Breast epithelium (tissue), 4 donors: ENCODE measurements around the gene ALG10B. TPM values are rescaled to one million over a fixed set of nuclear protein-coding genes. Genes with fewer than 3 reads are reported as not detected.
"Not testable (repeated sequence)": the region's sequence is repeated elsewhere in the genome, so short reads cannot be mapped to it uniquely, and the experiment has no call there.

Experiments used
- DNase-seq, 2 donors: peaks; one replicate each; pipeline ENCODE4 v3.0.0-alpha.2; 2019; ENCODE audit warnings: low spot score in 2 of 2
- H3K27ac ChIP-seq, 2 donors: fragments of 200-600 bp; sonication (generic) in 1 of 2; one replicate each; pipeline ENCODE4 v1.5.1; 2016 to 2019; ENCODE audit warnings: mild to moderate bottlenecking in 1 of 2
- H3K27me3 ChIP-seq, 2 donors: fragments of 200-600 bp; sonication (generic) in 1 of 2; one replicate each; pipeline versions ENCODE4 v1.5.1 to v1.6.0; 2017 to 2019; ENCODE audit warnings: control low read depth in 1 of 2, mild to moderate bottlenecking in 1 of 2
- H3K36me3 ChIP-seq: fragments of 200-600 bp; one replicate; pipeline ENCODE4 v1.5.1; 2019
- H3K4me1 ChIP-seq, 2 donors: fragments of 200-600 bp; sonication (generic); one replicate each; pipeline ENCODE4 v1.5.1; 2016 to 2019; ENCODE audit warnings: control low read depth in 1 of 2
- H3K4me3 ChIP-seq, 3 donors: fragments of 200-600 bp; sonication (generic); 1 replicate in 2 of 3; 2 replicates in 1 of 3; pipeline ENCODE4 v1.5.1; 2016 to 2019; ENCODE audit warnings: mild to moderate bottlenecking in 3 of 3, moderate library complexity in 2 of 3
- H3K9me3 ChIP-seq, 2 donors: fragments of 200-600 bp; sonication (generic) in 1 of 2; one replicate each; pipeline ENCODE4 v1.5.1; 2016 to 2019; ENCODE audit warnings: control low read depth in 1 of 2
- CTCF ChIP-seq, 3 donors: fragments of 450-650 bp; IDR thresholded peaks; one replicate each; pipeline ENCODE4 v1.5.1; 2016 to 2017; ENCODE audit warnings: antibody characterized with exemption in 3 of 3, mild to moderate bottlenecking in 3 of 3, moderate library complexity in 3 of 3
- POLR2A ChIP-seq: fragments of 450-650 bp; IDR thresholded peaks from one replicate; pipeline ENCODE4 v1.6.1; 2016; ENCODE audit warnings: antibody characterized with exemption, mild to moderate bottlenecking, moderate library complexity
- POLR2AphosphoS5 ChIP-seq, 3 donors: sonication (generic); formaldehyde crosslinking; IDR thresholded peaks; one replicate each; pipeline ENCODE4 v1.6.1; 2017; ENCODE audit warnings: antibody characterized with exemption in 3 of 3
- intact Hi-C: fragments of 100-400 bp; cut with DNase I; formaldehyde crosslinking; loops from one replicate; pipeline ENCODE4 v1.15.1; 2023; ENCODE audit warnings: low total_unique reads
- total RNA-seq, 3 donors: library from RNA; depleted of rRNA; stranded (reverse); fragments of >200 nt; gene quantifications; one replicate each; pipeline ENCODE4 v1.1.0, GENCODE V29; 2016

Gene ALG10B
- total RNA-seq, 3 donors from 2014 or later, result 4.6 to 7.5 (median 5.9) TPM

GRCh38 chr12:38328306-38328895 lies 11.8 kb downstream of the ALG10B start:
- Histone ChIP-seq H3K27ac (no peak overlapping the region), H3K36me3 (no peaks in the 10 kb centered on the region), H3K4me3 (no peak overlapping the region), H3K9me3 (no peaks in the 10 kb centered on the region), H3K27me3 (no peaks in the 10 kb centered on the region), H3K4me1 (no peaks in the 10 kb centered on the region)
- DNase-seq, result no peak
- TF ChIP-seq CTCF (IDR thresholded peaks at IDR 0.05) (peak in 2 of 3 donors; percentile 43 to 62), POLR2A (no peak), POLR2AphosphoS5 (IDR thresholded peaks at IDR 0.05) (no peak)
- intact Hi-C loops, result no loop called here

- H3K4me3 ChIP-seq, intact Hi-C loops, H3K4me1 ChIP-seq, H3K36me3 ChIP-seq, H3K9me3 ChIP-seq, H3K27ac ChIP-seq, H3K27me3 ChIP-seq, DNase-seq: not testable (repeated sequence)
Observed at GRCh38 chr12:38330414-38330813, 13.8 kb downstream of the ALG10B start.

- intact Hi-C loops, result no loop called here
- Histone ChIP-seq H3K4me3 (no peak overlapping the region), H3K36me3 (no peaks in the 10 kb centered on the region), H3K27me3 (no peaks in the 10 kb centered on the region), H3K4me1 (no peaks in the 10 kb centered on the region), H3K27ac (no peak overlapping the region), H3K9me3 (no peaks in the 10 kb centered on the region)
- DNase-seq, result no peak
- TF ChIP-seq POLR2AphosphoS5 (IDR thresholded peaks at IDR 0.05), result no peak
Observed at GRCh38 chr12:38332814-38333213, 16.2 kb downstream of the ALG10B start.

GRCh38 chr12:38342444-38342843 lies 25.9 kb downstream of the ALG10B start:
- TF ChIP-seq POLR2A (no peak), POLR2AphosphoS5 (IDR thresholded peaks at IDR 0.05) (no peak), CTCF (IDR thresholded peaks at IDR 0.05) (no peak)
- H3K36me3 ChIP-seq, result no peaks in the 10 kb centered on the region
- no peaks in the 10 kb centered on the region for H3K4me1 ChIP-seq
- H3K4me3 ChIP-seq, result no peak overlapping the region
- DNase-seq, result no peak
- no peak overlapping the region for H3K27ac ChIP-seq
- peaks cover 0 to 13% of the 10 kb centered on the region in 2 donors for H3K9me3 ChIP-seq
- intact Hi-C loops, result no loop called here
- H3K27me3 ChIP-seq, result no peaks in the 10 kb centered on the region

- intact Hi-C loops, H3K36me3 ChIP-seq, DNase-seq, H3K27ac ChIP-seq, H3K27me3 ChIP-seq, H3K4me1 ChIP-seq, H3K4me3 ChIP-seq: not testable (repeated sequence)
- peaks cover 0 to 18% of the 10 kb centered on the region in 2 donors for H3K9me3 ChIP-seq
Observed at GRCh38 chr12:38343256-38343655, 26.7 kb downstream of the ALG10B start.

- DNase-seq, H3K36me3 ChIP-seq, H3K27me3 ChIP-seq, H3K4me3 ChIP-seq, intact Hi-C loops, H3K27ac ChIP-seq, H3K4me1 ChIP-seq: not testable (repeated sequence)
- peaks cover 0 to 18% of the 10 kb centered on the region in 2 donors for H3K9me3 ChIP-seq
Observed at GRCh38 chr12:38343916-38344315, 27.3 kb downstream of the ALG10B start.

GRCh38 chr12:38350342-38351174 lies 34.0 kb downstream of the ALG10B start:
- DNase-seq, result no peak
- intact Hi-C loops, result no loop called here
- Histone ChIP-seq H3K27ac (no peak overlapping the region), H3K4me1 (no peaks in the 10 kb centered on the region), H3K27me3 (no peaks in the 10 kb centered on the region), H3K9me3 (peaks cover 0 to 14% of the 10 kb centered on the region in 2 donors), H3K4me3 (no peak overlapping the region), H3K36me3 (no peaks in the 10 kb centered on the region)
- TF ChIP-seq CTCF (IDR thresholded peaks at IDR 0.05) (no peak), POLR2A (no peak), POLR2AphosphoS5 (IDR thresholded peaks at IDR 0.05) (no peak)

GRCh38 chr12:38351175-38351508 lies 34.6 kb downstream of the ALG10B start:
- intact Hi-C loops, H3K4me3 ChIP-seq, H3K27ac ChIP-seq, H3K27me3 ChIP-seq, DNase-seq, H3K4me1 ChIP-seq, H3K36me3 ChIP-seq: not testable (repeated sequence)
- H3K9me3 ChIP-seq, result peaks cover 0 to 14% of the 10 kb centered on the region in 2 donors
